ENCODE measurements around the gene PRICKLE2.

- TF ChIP-seq POLR2A (IDR thresholded peaks at IDR 0.05; ENCODE audit: low read depth, low read length) = no peak
- TF ChIP-seq TAF1 (IDR thresholded peaks at IDR 0.05; ENCODE audit: low read depth, low read length) = no peak
Measured at GRCh38 chr3:64253689-64254088, 28.4 kb upstream of the PRICKLE2 start.

Measured in GM12891 (cell line).